ENCODE measurements around the gene PCNT. TPM values are rescaled to one million over a fixed set of nuclear protein-coding genes. Genes with fewer than 3 reads are reported as not detected.

Gene PCNT
- total RNA-seq, 1 experiment from 2014 or later: 34.0 TPM

DNA sequence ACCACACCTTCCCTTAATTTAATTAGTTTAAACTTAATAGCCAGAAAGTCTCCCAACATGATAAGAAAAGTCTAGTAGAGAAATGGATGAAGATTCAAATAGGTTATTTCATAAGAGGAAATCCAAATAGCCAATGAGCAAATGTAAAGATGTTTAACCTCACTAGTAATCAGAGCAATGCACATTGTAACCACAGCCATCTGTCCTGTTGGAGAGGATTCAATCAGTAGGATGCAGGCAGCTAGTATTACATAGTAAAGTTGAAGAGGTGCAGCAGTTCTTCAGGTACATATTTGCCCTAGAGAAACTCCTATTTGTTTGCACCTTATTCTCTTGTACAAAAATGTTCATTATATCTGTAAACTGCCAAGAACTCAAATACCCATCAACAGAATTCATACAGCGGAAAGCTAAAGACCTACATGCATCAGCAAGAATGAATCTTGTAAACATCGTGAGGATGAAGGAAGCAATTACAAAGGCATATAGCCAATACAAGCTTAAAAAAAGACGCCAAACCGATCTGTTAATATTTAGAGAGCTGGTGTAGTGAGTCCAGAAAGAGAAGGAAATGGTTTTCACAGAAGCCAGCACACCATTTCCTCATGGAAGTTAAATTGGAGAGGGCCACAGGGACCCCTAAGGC lies 162.6 kb downstream of the PCNT start:
- intact Hi-C loops (cut with micrococcal nuclease): no loop called here
- TF ChIP-seq, protein P1, sequence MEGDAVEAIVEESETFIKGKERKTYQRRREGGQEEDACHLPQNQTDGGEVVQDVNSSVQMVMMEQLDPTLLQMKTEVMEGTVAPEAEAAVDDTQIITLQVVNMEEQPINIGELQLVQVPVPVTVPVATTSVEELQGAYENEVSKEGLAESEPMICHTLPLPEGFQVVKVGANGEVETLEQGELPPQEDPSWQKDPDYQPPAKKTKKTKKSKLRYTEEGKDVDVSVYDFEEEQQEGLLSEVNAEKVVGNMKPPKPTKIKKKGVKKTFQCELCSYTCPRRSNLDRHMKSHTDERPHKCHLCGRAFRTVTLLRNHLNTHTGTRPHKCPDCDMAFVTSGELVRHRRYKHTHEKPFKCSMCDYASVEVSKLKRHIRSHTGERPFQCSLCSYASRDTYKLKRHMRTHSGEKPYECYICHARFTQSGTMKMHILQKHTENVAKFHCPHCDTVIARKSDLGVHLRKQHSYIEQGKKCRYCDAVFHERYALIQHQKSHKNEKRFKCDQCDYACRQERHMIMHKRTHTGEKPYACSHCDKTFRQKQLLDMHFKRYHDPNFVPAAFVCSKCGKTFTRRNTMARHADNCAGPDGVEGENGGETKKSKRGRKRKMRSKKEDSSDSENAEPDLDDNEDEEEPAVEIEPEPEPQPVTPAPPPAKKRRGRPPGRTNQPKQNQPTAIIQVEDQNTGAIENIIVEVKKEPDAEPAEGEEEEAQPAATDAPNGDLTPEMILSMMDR (IDR thresholded peaks at IDR 0.05; ENCODE audit: unreplicated experiment): no peak
- DNase-seq (ENCODE audit: unreplicated experiment): no peak
- peaks cover 47% of the 10 kb centered on the region for H3K36me3 Mint-ChIP-seq (ENCODE audit: insufficient read depth, unreplicated experiment)
- POLR2A ChIA-PET: interaction anchor here (0.7 to 1.2 kb wide), 2 partner anchors 14 to 35 kb away, joined by 3 to 4 read pairs; no protein-coding TSS in a partner anchor
- H3K9me3 Mint-ChIP-seq (ENCODE audit: unreplicated experiment): no peaks in the 10 kb centered on the region
- no peak overlapping the region for H3K4me3 Mint-ChIP-seq (ENCODE audit: unreplicated experiment)
- H3K27ac Mint-ChIP-seq (ENCODE audit: low read depth, unreplicated experiment): no peak overlapping the region
- CTCF ChIA-PET: no interaction called here
- H3K4me1 Mint-ChIP-seq (ENCODE audit: insufficient read depth, unreplicated experiment): peaks cover 9% of the 10 kb centered on the region
- no peaks in the 10 kb centered on the region for H3K27me3 Mint-ChIP-seq (ENCODE audit: insufficient read depth, unreplicated experiment)
- BruUV-seq (replicated peaks): no TSS peak

DNA sequence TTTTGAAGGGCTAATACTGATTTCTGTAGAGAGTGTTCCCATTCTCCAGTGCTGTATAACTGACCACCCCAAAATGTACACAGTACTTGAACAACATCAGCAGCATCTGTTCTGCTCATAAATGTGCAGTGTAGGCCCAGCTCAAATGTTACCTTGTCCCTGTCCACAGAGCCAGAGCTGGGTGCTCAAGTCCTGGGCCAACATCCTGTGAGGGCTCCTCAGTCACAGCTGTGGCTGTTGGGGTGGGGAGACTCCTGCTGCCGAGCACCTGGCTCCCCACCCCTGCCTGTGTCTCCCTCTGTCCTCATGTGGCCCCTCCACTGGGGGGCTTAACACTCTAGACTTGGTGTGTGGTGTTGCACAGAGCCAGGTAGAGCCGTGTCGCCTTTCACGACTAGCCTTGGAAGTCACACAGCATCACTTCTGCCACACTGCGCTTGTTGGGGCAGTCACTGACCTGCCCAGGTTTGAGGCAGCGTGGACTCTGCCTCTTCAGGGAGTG lies 165.3 kb downstream of the PCNT start:
- DNase-seq (ENCODE audit: unreplicated experiment): no peak
- H3K9me3 Mint-ChIP-seq (ENCODE audit: unreplicated experiment): no peaks in the 10 kb centered on the region
- peaks cover 61% of the 10 kb centered on the region for H3K36me3 Mint-ChIP-seq (ENCODE audit: insufficient read depth, unreplicated experiment)
- TF ChIP-seq, protein P1 (IDR thresholded peaks at IDR 0.05; ENCODE audit: unreplicated experiment): no peak
- no peaks in the 10 kb centered on the region for H3K4me1 Mint-ChIP-seq (ENCODE audit: insufficient read depth, unreplicated experiment)
- POLR2A ChIA-PET: no interaction called here
- H3K27ac Mint-ChIP-seq (ENCODE audit: low read depth, unreplicated experiment): no peak overlapping the region
- no peaks in the 10 kb centered on the region for H3K27me3 Mint-ChIP-seq (ENCODE audit: insufficient read depth, unreplicated experiment)
- CTCF ChIA-PET: no interaction called here
- BruUV-seq (replicated peaks): no TSS peak
- H3K4me3 Mint-ChIP-seq (ENCODE audit: unreplicated experiment): no peak overlapping the region
- intact Hi-C loops (cut with micrococcal nuclease): no loop called here

DNA sequence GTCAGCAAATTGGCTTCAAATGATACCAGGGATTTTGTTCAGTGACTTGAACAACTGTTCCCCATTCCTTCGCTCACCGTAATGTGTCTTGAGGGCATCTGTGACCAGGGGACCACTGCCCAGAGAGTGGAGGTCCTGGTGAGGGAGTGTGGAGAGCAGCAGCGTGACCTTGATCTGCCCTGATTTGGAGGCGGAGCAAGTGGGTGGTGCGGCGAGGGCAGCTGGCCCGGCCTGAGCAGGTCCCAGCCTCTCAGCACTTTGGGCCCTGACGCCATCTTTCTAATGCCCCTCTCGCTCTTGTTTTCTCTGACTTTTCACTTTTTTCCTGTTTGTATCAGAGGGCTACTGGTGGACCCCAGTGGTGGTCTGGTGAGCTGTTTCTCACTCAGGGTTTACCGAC lies 165.8 kb downstream of the PCNT start:
- Mint-ChIP-seq H3K27me3 (ENCODE audit: insufficient read depth, unreplicated experiment) (no peaks in the 10 kb centered on the region), H3K27ac (ENCODE audit: low read depth, unreplicated experiment) (no peak overlapping the region), H3K4me3 (ENCODE audit: unreplicated experiment) (no peak overlapping the region), H3K9me3 (ENCODE audit: unreplicated experiment) (no peaks in the 10 kb centered on the region), H3K4me1 (ENCODE audit: insufficient read depth, unreplicated experiment) (no peaks in the 10 kb centered on the region), H3K36me3 (ENCODE audit: insufficient read depth, unreplicated experiment) (peaks cover 56% of the 10 kb centered on the region)
- TF ChIP-seq, protein P1 (IDR thresholded peaks at IDR 0.05; ENCODE audit: unreplicated experiment): no peak
- no peak for DNase-seq (ENCODE audit: unreplicated experiment)
- BruUV-seq (replicated peaks): no TSS peak
- ChIA-PET CTCF (interaction anchor here (0.6 to 1.1 kb wide), 2 partner anchors 112 to 130 kb away, joined by 3 read pairs; no protein-coding TSS in a partner anchor), POLR2A (no interaction called here)
- intact Hi-C loops (cut with micrococcal nuclease): no loop called here

DNA sequence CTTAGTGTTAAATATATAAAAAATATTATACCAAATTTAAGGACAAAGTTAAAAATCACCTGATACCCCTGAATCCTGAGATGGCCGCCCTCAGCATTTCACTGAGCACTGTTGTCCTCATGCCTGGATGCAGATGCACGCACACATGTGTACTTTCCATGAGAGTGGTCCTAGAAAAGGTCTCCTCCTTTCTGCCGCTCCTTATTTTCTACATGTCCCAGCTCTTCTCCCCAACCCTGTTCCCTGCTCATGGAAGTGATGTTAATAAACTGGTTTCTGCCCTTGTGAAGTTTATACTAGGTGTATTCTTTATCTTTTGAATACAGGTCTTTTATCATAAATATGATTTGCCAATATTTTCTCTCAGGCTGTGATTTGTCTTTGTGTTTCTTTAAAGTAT lies 167.6 kb downstream of the PCNT start:
- no peak overlapping the region for H3K4me3 Mint-ChIP-seq (ENCODE audit: unreplicated experiment)
- no peaks in the 10 kb centered on the region for H3K4me1 Mint-ChIP-seq (ENCODE audit: insufficient read depth, unreplicated experiment)
- ChIA-PET POLR2A (interaction anchor here (0.8 to 1.2 kb wide), 3 partner anchors 9 to 34 kb away, joined by 3 to 4 read pairs (median 3); no protein-coding TSS in a partner anchor), CTCF (interaction anchor here (0.6 kb wide), 1 partner anchor 17 kb away, joined by 3 read pairs; no protein-coding TSS in a partner anchor)
- no peaks in the 10 kb centered on the region for H3K27me3 Mint-ChIP-seq (ENCODE audit: insufficient read depth, unreplicated experiment)
- no peak for DNase-seq (ENCODE audit: unreplicated experiment)
- intact Hi-C loops (cut with micrococcal nuclease): no loop called here
- peaks cover 45% of the 10 kb centered on the region for H3K36me3 Mint-ChIP-seq (ENCODE audit: insufficient read depth, unreplicated experiment)
- no peak overlapping the region for H3K27ac Mint-ChIP-seq (ENCODE audit: low read depth, unreplicated experiment)
- TF ChIP-seq, protein P1 (IDR thresholded peaks at IDR 0.05; ENCODE audit: unreplicated experiment): no peak
- no TSS peak for BruUV-seq (replicated peaks)
- H3K9me3 Mint-ChIP-seq (ENCODE audit: unreplicated experiment): no peaks in the 10 kb centered on the region

Measured in MCF 10A (cell line).